MM.1S (cell line): ENCODE results near the gene ZBED1.
A peak's percentile ranks its signal among the peaks of the same experiment; 100 is the strongest.

Source experiments
- DNase-seq: peaks from one replicate; pipeline ENCODE4 v3.0.0-alpha.2; 2015
- H2AFZ ChIP-seq: fragments of 300-600 bp; sonication (generic); 2 replicates; pipeline ENCODE4 v1.6.0; 2016; ENCODE audit warnings: antibody characterized with exemption, low read length
- H3F3A ChIP-seq: fragments of 300-600 bp; sonication (generic); 2 replicates; pipeline ENCODE4 v1.6.1; 2016; ENCODE audit warnings: mild to moderate bottlenecking, antibody characterized with exemption, low read length, moderate library complexity, mixed read lengths; ENCODE audit not compliant: insufficient read depth
- H3K27ac ChIP-seq: fragments of 300-600 bp; sonication (generic); 2 replicates; pipeline ENCODE4 v1.5.1; 2016; ENCODE audit warnings: mild to moderate bottlenecking, low read length
- H3K27me3 ChIP-seq: fragments of 300-600 bp; sonication (generic); replicated peaks from 2 replicates; pipeline ENCODE4 v1.6.0; 2016; ENCODE audit warnings: low read length; ENCODE audit not compliant: insufficient read depth
- H3K36me3 ChIP-seq: fragments of 300-600 bp; sonication (generic); replicated peaks from 2 replicates; pipeline ENCODE4 v1.6.1; 2016; ENCODE audit warnings: mild to moderate bottlenecking, low read length, mixed read lengths; ENCODE audit not compliant: insufficient read depth
- H3K4me1 ChIP-seq: fragments of 300-600 bp; sonication (generic); 2 replicates; pipeline ENCODE4 v1.6.1; 2016; ENCODE audit warnings: low read length, mixed read lengths
- H3K4me2 ChIP-seq: fragments of 300-600 bp; sonication (generic); 2 replicates; pipeline ENCODE4 v1.6.0; 2016; ENCODE audit warnings: low read depth, low read length
- H3K4me3 ChIP-seq: fragments of 300-600 bp; sonication (generic); 2 replicates; pipeline ENCODE4 v1.5.1; 2016; ENCODE audit warnings: low read length, mixed read lengths
- H3K79me2 ChIP-seq: fragments of 300-600 bp; sonication (generic); 2 replicates; pipeline ENCODE4 v1.6.1; 2016; ENCODE audit warnings: mixed run types, low read length, mixed read lengths
- H3K9ac ChIP-seq: fragments of 300-600 bp; sonication (generic); 2 replicates; pipeline ENCODE4 v1.6.1; 2016; ENCODE audit warnings: low read length, mixed read lengths
- H3K9me2 ChIP-seq: fragments of 300-600 bp; sonication (generic); replicated peaks from 2 replicates; pipeline ENCODE4 v1.6.1; 2016; ENCODE audit warnings: mild to moderate bottlenecking, low read length, mixed read lengths; ENCODE audit not compliant: insufficient read depth
- H3K9me3 ChIP-seq: fragments of 300-600 bp; sonication (generic); replicated peaks from 2 replicates; pipeline ENCODE4 v1.6.1; 2016; ENCODE audit warnings: mild to moderate bottlenecking, low read length, mixed read lengths; ENCODE audit not compliant: insufficient read depth
- H4K20me1 ChIP-seq: fragments of 300-600 bp; sonication (generic); 2 replicates; pipeline ENCODE4 v1.6.1; 2016; ENCODE audit warnings: mild to moderate bottlenecking, low read length, moderate library complexity, mixed read lengths; ENCODE audit not compliant: insufficient read depth
- CTCF ChIP-seq: fragments of 300-600 bp; sonication (generic); IDR thresholded peaks from 2 replicates; pipeline ENCODE4 v1.5.1; 2016; ENCODE audit warnings: antibody characterized with exemption, low read length, mixed read lengths
- EZH2 ChIP-seq: fragments of 300-600 bp; sonication (generic); optimal IDR thresholded peaks from 2 replicates; pipeline ENCODE3; 2017; ENCODE audit warnings: low read depth, mild to moderate bottlenecking, antibody characterized with exemption, low read length, mixed read lengths
- EZH2phosphoT487 ChIP-seq: fragments of 300-600 bp; sonication (generic); IDR thresholded peaks from 2 replicates; pipeline ENCODE4 v1.6.1; 2018; ENCODE audit warnings: antibody characterized with exemption, low read length

The ZBED1 gene

GRCh38 chrX:2523911-2524310, 23.1 kb upstream of the ZBED1 start:
- H4K20me1 ChIP-seq = no peaks in the 10 kb centered on the region
- H3K27ac ChIP-seq = no peak overlapping the region
- H3K9me3 ChIP-seq = no peaks in the 10 kb centered on the region
- H3K9me2 ChIP-seq = no peaks in the 10 kb centered on the region
- no peak overlapping the region for H3K4me3 ChIP-seq
- no peaks in the 10 kb centered on the region for H3K27me3 ChIP-seq
- H3K36me3 ChIP-seq = no peaks in the 10 kb centered on the region
- H3K4me1 ChIP-seq = no peaks in the 10 kb centered on the region
- no peak overlapping the region for H3K4me2 ChIP-seq
- no peak overlapping the region for H3K9ac ChIP-seq
- no peak for DNase-seq
- H2AFZ ChIP-seq = no peak overlapping the region
- H3F3A ChIP-seq = no peaks in the 10 kb centered on the region
- no peaks in the 10 kb centered on the region for H3K79me2 ChIP-seq
- TF ChIP-seq EZH2phosphoT487 (no peak), EZH2 (no peak), CTCF (no peak)

- H3K9me3 ChIP-seq = no peaks in the 10 kb centered on the region
- no peak overlapping the region for H3K9ac ChIP-seq
- no peaks in the 10 kb centered on the region for H3K4me1 ChIP-seq
- H3K4me2 ChIP-seq = no peak overlapping the region
- H2AFZ ChIP-seq = no peak overlapping the region
- no peaks in the 10 kb centered on the region for H4K20me1 ChIP-seq
- H3K27me3 ChIP-seq = no peaks in the 10 kb centered on the region
- no peaks in the 10 kb centered on the region for H3F3A ChIP-seq
- H3K4me3 ChIP-seq = no peak overlapping the region
- no peaks in the 10 kb centered on the region for H3K9me2 ChIP-seq
- H3K79me2 ChIP-seq = no peaks in the 10 kb centered on the region
- H3K36me3 ChIP-seq = no peaks in the 10 kb centered on the region
- no peak overlapping the region for H3K27ac ChIP-seq
- no peak for TF ChIP-seq CTCF
- no peak for TF ChIP-seq EZH2phosphoT487
- TF ChIP-seq EZH2 = no peak
- peak; percentile 31 for DNase-seq
Measured at GRCh38 chrX:2521927-2522386, 21.2 kb upstream of the ZBED1 start.

- no peak for DNase-seq
- Histone ChIP-seq H3K27me3 (no peaks in the 10 kb centered on the region), H3F3A (no peaks in the 10 kb centered on the region), H3K9ac (no peak overlapping the region), H3K4me3 (no peak overlapping the region), H2AFZ (no peak overlapping the region), H3K36me3 (no peaks in the 10 kb centered on the region), H3K27ac (no peak overlapping the region), H3K9me3 (no peaks in the 10 kb centered on the region), H3K9me2 (no peaks in the 10 kb centered on the region), H3K79me2 (no peaks in the 10 kb centered on the region), H3K4me1 (no peaks in the 10 kb centered on the region), H3K4me2 (no peak overlapping the region), H4K20me1 (no peaks in the 10 kb centered on the region)
- no peak for TF ChIP-seq CTCF
Measured at GRCh38 chrX:2521092-2521926, 20.5 kb upstream of the ZBED1 start.
